ENCODE data around the gene CC2D1B.

The CC2D1B gene

GRCh38 chr1:52305417-52306226 is 60.4 kb downstream of the CC2D1B start:
- DNase-seq (ENCODE audit: low read depth in 2 of 2): no peak

Data from stimulated activated CD4-positive, alpha-beta T cell treated with anti-CD3 and anti-CD28 coated beads, Interleukin-4, amount 100 ng/mL, for 48 hours (primary cell).